Lung (tissue), 12 donors: ENCODE results near the gene FAM149A. TPM values are rescaled to one million over a fixed set of nuclear protein-coding genes. Genes with fewer than 3 reads are reported as not detected.

Experiments
- ATAC-seq: fragments of 200-7000 bp; cut with Tn5 transposase; one replicate; pipeline ENCODE4 v1.9.1; 2020; ENCODE audit warnings: moderate number of reproducible peaks; ENCODE audit not compliant: insufficient read depth, low FRiP score
- DNase-seq, 3 donors: peaks; one replicate each; pipeline ENCODE4 v3.0.0-alpha.2; 2013 to 2017
- H3K27ac ChIP-seq, 2 donors: one replicate each; pipeline ENCODE4 v1.5.1; 2013; ENCODE audit warnings: mild to moderate bottlenecking in 2 of 2, moderate library complexity in 2 of 2, control low read depth in 1 of 2, inconsistent platforms in 1 of 2, low read depth in 1 of 2, low read length in 1 of 2
- H3K27me3 ChIP-seq, 3 donors: one replicate each; pipeline ENCODE4 v1.5.1; 2013; ENCODE audit warnings: low read length in 2 of 3; ENCODE audit not compliant: control insufficient read depth in 3 of 3, insufficient read depth in 3 of 3
- H3K36me3 ChIP-seq, 4 donors: one replicate each; pipeline ENCODE4 v1.5.1; 2013; ENCODE audit warnings: low read length in 4 of 4, mild to moderate bottlenecking in 1 of 4, moderate library complexity in 1 of 4; ENCODE audit not compliant: control insufficient read depth in 4 of 4, insufficient read depth in 4 of 4
- H3K4me1 ChIP-seq, 5 donors: one replicate each; pipeline ENCODE4 v1.5.1; 2013; ENCODE audit warnings: low read length in 5 of 5, mild to moderate bottlenecking in 2 of 5, moderate library complexity in 1 of 5; ENCODE audit not compliant: control insufficient read depth in 5 of 5, insufficient read depth in 5 of 5
- H3K4me3 ChIP-seq: one replicate; pipeline ENCODE4 v1.5.1; 2013; ENCODE audit warnings: mild to moderate bottlenecking, control low read depth, moderate library complexity
- H3K9ac ChIP-seq, 2 donors: one replicate each; pipeline ENCODE4 v1.5.1; 2013; ENCODE audit warnings: low read length in 2 of 2, control low read depth in 1 of 2; ENCODE audit not compliant: insufficient read depth in 1 of 2
- H3K9me3 ChIP-seq, 4 donors: one replicate each; pipeline ENCODE4 v1.5.1; 2013; ENCODE audit warnings: low read length in 3 of 4, mild to moderate bottlenecking in 1 of 4, moderate library complexity in 1 of 4; ENCODE audit not compliant: control insufficient read depth in 4 of 4, insufficient read depth in 3 of 4
- CTCF ChIP-seq: IDR thresholded peaks from 2 replicates; pipeline ENCODE4 v1.5.1; 2012; ENCODE audit warnings: mild to moderate bottlenecking; ENCODE audit errors: control extremely low read depth, extremely low read depth
- WGBS, 2 donors: extraction: QIAGEN DNeasy Blood & Tissue Kit; methylation state at CpG; one replicate each; pipeline ENCODE4 v1.1.7; 2013; 5-methylcytosine and 5-hydroxymethylcytosine counted together
- polyA plus RNA-seq, 2 donors: library from polyadenylated mRNA; stranded (reverse); fragments of 200-250 nt; gene quantifications; one replicate each; pipeline ENCODE4 v1.2.1, GENCODE V29; 2013
- total RNA-seq, 2 donors: library from RNA; depleted of rRNA in 1 of 2; stranded (reverse); fragments of >200 nt in 1 of 2; gene quantifications; one replicate each; pipeline ENCODE4 v1.2.1, GENCODE V29; 2014 to 2021
- donor health status: control.
- donor health status: control.
- donor health status: Bipolar disorder and iron deficiency.
- donor health status: healthy.
- donor health status: DM: yes; HTN: yes; CAD: no.

Gene FAM149A
- total and polyA plus RNA-seq, 4 donors = 2.5 to 14.8 (median 13.0) TPM

GRCh38 chr4:186172546-186172945, 68.0 kb downstream of the FAM149A start:
- H3K9ac ChIP-seq = no peak overlapping the region
- no peak overlapping the region for H3K4me3 ChIP-seq
- no peak overlapping the region for H3K27ac ChIP-seq
- H3K27me3 ChIP-seq = no peaks in the 10 kb centered on the region
- peaks cover 0 to 7% (median 1%) of the 10 kb centered on the region in 4 donors for H3K36me3 ChIP-seq
- DNase-seq (no peak), ATAC-seq (no peak)
- H3K9me3 ChIP-seq = no peaks in the 10 kb centered on the region
- no peaks in the 10 kb centered on the region for H3K4me1 ChIP-seq
- TF ChIP-seq CTCF = no peak
- WGBS, 2 donors = 85% methylated on average over 8 of the region's 8 CpGs; no CpG with 5 or more reads in 1 of the 2 donors

DNA sequence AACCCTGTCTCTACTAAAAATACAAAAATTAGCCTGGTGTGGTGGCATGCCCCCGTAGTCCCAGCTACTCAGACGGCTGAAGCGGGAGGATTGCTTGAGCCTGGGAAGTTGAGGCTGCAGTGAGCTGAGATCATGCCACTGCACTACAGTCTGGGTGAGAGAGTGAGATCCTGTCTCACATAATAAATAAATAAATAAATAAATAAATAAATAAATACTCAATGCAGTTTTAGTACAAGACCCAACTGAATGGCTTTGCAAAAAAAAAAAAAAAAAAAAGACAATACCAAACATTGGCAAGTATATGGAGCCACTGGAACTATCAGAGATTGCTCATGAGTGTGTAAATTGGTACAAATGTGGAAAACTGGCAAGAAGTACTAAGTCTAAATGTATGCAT, 83.6 kb downstream of the FAM149A start:
- WGBS, 2 donors = 66 to 96% methylated on average over 3 of the region's 3 CpGs

GRCh38 chr4:186189656-186190055, 85.2 kb downstream of the FAM149A start:
- ATAC-seq (no peak), DNase-seq (no peak)
- peak overlapping the region in 1 of 2 donors; percentile 99 for H3K27ac ChIP-seq
- H3K9ac ChIP-seq = peak overlapping the region in 1 of 2 donors; percentile 11
- peaks cover 0 to 2% (median 0%) of the 10 kb centered on the region in 4 donors for H3K36me3 ChIP-seq
- H3K4me1 ChIP-seq = peaks cover 0 to 20% (median 4%) of the 10 kb centered on the region in 5 donors
- no peaks in the 10 kb centered on the region for H3K27me3 ChIP-seq
- H3K9me3 ChIP-seq = no peaks in the 10 kb centered on the region
- no peak overlapping the region for H3K4me3 ChIP-seq
- WGBS, 2 donors = 74 to 89% methylated on average over 4 of the region's 4 CpGs
- TF ChIP-seq CTCF = no peak

More for the DNA sequence above, 83.6 kb downstream of the FAM149A start:
- Histone ChIP-seq H3K9me3 (no peaks in the 10 kb centered on the region), H3K9ac (no peak overlapping the region), H3K27ac (no peak overlapping the region), H3K36me3 (no peaks in the 10 kb centered on the region), H3K27me3 (no peaks in the 10 kb centered on the region), H3K4me1 (peaks cover 0 to 20% (median 0%) of the 10 kb centered on the region in 5 donors), H3K4me3 (no peak overlapping the region)
- ATAC-seq = no peak
- no peak for DNase-seq
- no peak for TF ChIP-seq CTCF
